A549 (cell line): ENCODE results near the gene TSHZ2. TPM values are rescaled to one million over a fixed set of nuclear protein-coding genes. Genes with fewer than 3 reads are reported as not detected.
A peak's percentile ranks its signal among the peaks of the same experiment; 100 is the strongest.

Source experiments
- ATAC-seq, 2 experiments: fragments of 200-7000 bp in 1 of 2; fragments of >200 bp in 1 of 2; cut with Nextera tagmentation in 1 of 2; cut with Tn5 transposase in 1 of 2; 3 replicates each; pipeline versions ENCODE4 v1.8.0 to v1.9.1; 2018 to 2020; ENCODE audit warnings: mild to moderate bottlenecking in 1 of 2, moderate library complexity in 1 of 2
- CTCF ChIA-PET: fragments of 300-600 bp; sonication (Branson Sonifier 250); formaldehyde crosslinking; extraction: SDS; loops from one replicate; lab custom pipeline; 2021; ENCODE audit warnings: antibody characterized with exemption, inconsistent platforms; lab: Yijun Ruan, JAX
- POLR2A ChIA-PET: fragments of 350-600 bp; formaldehyde crosslinking; extraction: SDS; loops from one replicate; lab custom pipeline; 2021; ENCODE audit warnings: antibody characterized with exemption, inconsistent platforms; lab: Yijun Ruan, JAX
- DNase-seq, 2 experiments: peaks; one replicate each; pipeline versions ENCODE4 v3.0.0 to v3.0.0-alpha.2; 2011 to 2016; ENCODE audit warnings: low read depth in 1 of 2, low spot score in 1 of 2
- FAIRE-seq: peaks from 2 replicates; lab custom pipeline; 2011; peaks lifted over from hg19 to GRCh38; lab: Jason Lieb, UNC
- H3K27ac ChIP-seq, 2 experiments: fragments of >200 bp; sonication (Bioruptor Twin); formaldehyde crosslinking; 3 replicates each; pipeline ENCODE4 v1.5.1; 2016 to 2017
- H3K4me1 ChIP-seq: fragments of >200 bp; sonication (Bioruptor Twin); formaldehyde crosslinking; 3 replicates; pipeline ENCODE4 v1.6.1; 2016
- H3K4me2 ChIP-seq: fragments of >200 bp; sonication (Bioruptor Twin); formaldehyde crosslinking; 3 replicates; pipeline ENCODE4 v1.6.1; 2016
- H3K4me3 ChIP-seq: fragments of >200 bp; sonication (Bioruptor Twin); formaldehyde crosslinking; 3 replicates; pipeline ENCODE4 v1.5.1; 2016
- H3K9me3 ChIP-seq: fragments of >200 bp; sonication (Bioruptor Twin); formaldehyde crosslinking; 3 replicates; pipeline ENCODE4 v1.6.1; 2016
- BHLHE40 ChIP-seq: IDR thresholded peaks from 2 replicates; pipeline ENCODE4 v1.6.1; 2012; ENCODE audit warnings: low read depth, low read length, inconsistent platforms
- CBX8 ChIP-seq: fragments of 200-600 bp; sonication (generic); IDR thresholded peaks from 2 replicates; pipeline ENCODE4 v1.6.1; 2016
- CHD2 ChIP-seq: fragments of 150-350 bp; IDR thresholded peaks from 2 replicates; pipeline ENCODE4 v1.6.1; 2014; ENCODE audit warnings: low read length; ENCODE audit not compliant: partially characterized antibody
- EHF ChIP-seq: fragments of 250-450 bp; sonication (Bioruptor Pico); IDR thresholded peaks from 2 replicates; pipeline ENCODE4 v1.5.0; 2020; ENCODE audit warnings: mild to moderate bottlenecking
- FOSL2 ChIP-seq, 2 experiments: fragments of 450-650 bp in 1 of 2; fragments of >200 bp in 1 of 2; sonication (Bioruptor Twin) in 1 of 2; formaldehyde crosslinking; IDR thresholded peaks; 2 replicates each; pipeline versions ENCODE4 v1.5.0 to v1.6.1; 2016 to 2020; ENCODE audit warnings: mild to moderate bottlenecking in 1 of 2, moderate library complexity in 1 of 2
- GATA3 ChIP-seq: IDR thresholded peaks from 2 replicates; pipeline ENCODE4 v1.6.1; 2012; ENCODE audit warnings: borderline replicate concordance
- HOXB5 ChIP-seq: fragments of 250-450 bp; sonication (Bioruptor Pico); IDR thresholded peaks from 2 replicates; pipeline ENCODE4 v1.5.0; 2020; ENCODE audit warnings: mild to moderate bottlenecking, moderate library complexity
- JUNB ChIP-seq: fragments of >200 bp; sonication (Bioruptor Twin); formaldehyde crosslinking; IDR thresholded peaks from 2 replicates; pipeline ENCODE4 v1.6.1; 2016
- KDM1A ChIP-seq: fragments of 200-600 bp; sonication (generic); IDR thresholded peaks from 2 replicates; pipeline ENCODE4 v1.6.1; 2016; ENCODE audit warnings: low read depth, mild to moderate bottlenecking
- PBX3 ChIP-seq: IDR thresholded peaks from 2 replicates; pipeline ENCODE4 v1.6.1; 2012
- POLR2AphosphoS2 ChIP-seq: conservative IDR thresholded peaks from 2 replicates; pipeline ENCODE4 v1.6.1; 2012; ENCODE audit warnings: low read length, improper control_type of control experiment, inconsistent platforms
- RAD21 ChIP-seq, 2 experiments: fragments of >200 bp in 1 of 2; sonication (Bioruptor Twin) in 1 of 2; formaldehyde crosslinking in 1 of 2; IDR thresholded peaks in 1 of 2; conservative IDR thresholded peaks in 1 of 2; 2 replicates in 1 of 2; 3 replicates in 1 of 2; pipeline ENCODE4 v1.6.1; 2012 to 2018; ENCODE audit warnings: inconsistent platforms in 1 of 2
- RCOR1 ChIP-seq: fragments of 150-350 bp; IDR thresholded peaks from 2 replicates; pipeline ENCODE4 v1.6.1; 2014; ENCODE audit warnings: antibody characterized with exemption, low read length, low read depth
- SREBF2 ChIP-seq: fragments of 450-650 bp; IDR thresholded peaks from 2 replicates; pipeline ENCODE4 v1.6.1; 2014; ENCODE audit warnings: mild to moderate bottlenecking, moderate library complexity
- TFCP2L1 ChIP-seq: fragments of 250-450 bp; sonication (Bioruptor Pico); IDR thresholded peaks from 2 replicates; pipeline ENCODE4 v1.5.0; 2021; ENCODE audit warnings: mild to moderate bottlenecking
- ZC3H11A ChIP-seq: fragments of 450-650 bp; IDR thresholded peaks from 2 replicates; pipeline ENCODE4 v1.6.1; 2014; ENCODE audit warnings: antibody characterized with exemption, mild to moderate bottlenecking
- WGBS: methylation state at CpG from one replicate; pipeline ENCODE4 v1.1.6; 2017; ENCODE audit errors: missing lambda C conversion rate; 5-methylcytosine and 5-hydroxymethylcytosine counted together
- polyA plus RNA-seq, 4 experiments: library from polyadenylated mRNA; depleted of rRNA in 3 of 4; stranded (reverse); fragments of >200 nt; fragmentation: RNase III in 1 of 4; extraction: RNeasy Plus Mini Kit Qiagen cat#74134 plus additional on column Dnase treatment in 1 of 4; gene quantifications; 2 replicates in 3 of 4; 3 replicates in 1 of 4; pipeline ENCODE4 v1.2.3, GENCODE V29; 2011 to 2017
- TF ChIP-seq, protein P1 (sequence below): fragments of 250-450 bp; sonication (Bioruptor Pico); IDR thresholded peaks from 2 replicates; pipeline ENCODE4 v1.5.0; 2021; ENCODE audit warnings: mild to moderate bottlenecking, moderate library complexity, borderline replicate concordance
- TF ChIP-seq, protein P2 (sequence below): fragments of >200 bp; sonication (Bioruptor Twin); formaldehyde crosslinking; IDR thresholded peaks from 3 replicates; pipeline ENCODE4 v1.5.1; 2016

TSHZ2 gene
- polyA plus RNA-seq, 2 of the 4 experiments (the other 2 are of a cell fraction), result not detected

DNA sequence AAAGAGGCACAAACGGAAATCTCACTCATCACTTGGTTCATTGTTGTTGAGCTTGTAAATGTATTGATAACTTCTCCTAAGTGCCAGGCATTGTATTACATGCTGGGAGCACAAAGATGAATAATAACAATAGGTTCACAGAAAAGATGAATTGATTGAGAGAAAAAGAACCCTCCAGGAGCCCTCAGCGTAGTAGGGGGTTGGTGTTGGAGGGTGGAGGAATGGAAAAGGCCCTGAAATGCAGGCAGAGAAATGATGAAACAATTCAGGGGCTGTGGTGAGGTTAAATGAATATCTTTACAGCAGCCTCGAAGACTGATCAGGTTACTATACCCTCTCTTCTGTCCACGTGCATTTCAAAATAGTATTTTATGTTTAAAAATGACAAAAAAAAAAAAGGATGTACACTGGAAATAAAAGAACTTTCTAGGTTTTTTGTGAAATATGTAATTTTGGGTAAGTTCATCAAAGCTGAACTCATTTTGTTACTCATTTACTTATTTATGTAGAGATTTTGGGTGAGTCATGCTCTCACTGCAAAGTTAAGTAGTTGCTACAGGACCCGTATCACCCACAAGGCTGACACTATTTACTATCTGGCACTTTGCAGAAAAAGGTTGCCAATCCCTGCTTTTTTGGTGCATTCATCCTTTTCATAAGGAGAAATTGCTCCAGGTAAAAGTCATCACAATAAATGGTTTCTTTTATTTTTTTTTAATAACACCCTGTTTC is 344.2 kb downstream of the TSHZ2 start:
- WGBS, result 44% methylated on average over 5 of the region's 5 CpGs
- no peak overlapping the region for H3K27ac ChIP-seq
- DNase-seq (no peak), ATAC-seq (no peak), FAIRE-seq (no peak)
- ChIA-PET POLR2A (no interaction called here), CTCF (interaction anchor here (0.6 kb wide), 1 partner anchor 678 kb away, joined by 4 read pairs; no protein-coding TSS in a partner anchor)
- TF ChIP-seq TFCP2L1 (CRISPR knock-in tag) (no peak), PBX3 (no peak), FOSL2 (IDR thresholded peaks at IDR 0.05) (no peak), FOSL2 (CRISPR knock-in tag; IDR thresholded peaks at IDR 0.05) (peak; percentile 17; the same call in 1 of the 2 replicates)
- no peaks in the 10 kb centered on the region for H3K9me3 ChIP-seq
- H3K4me1 ChIP-seq, result no peaks in the 10 kb centered on the region
- H3K4me3 ChIP-seq, result no peak overlapping the region
- no peak overlapping the region for H3K4me2 ChIP-seq

GRCh38 chr20:53319200-53319599 is 347.0 kb downstream of the TSHZ2 start:
- no peaks in the 10 kb centered on the region for H3K9me3 ChIP-seq
- TF ChIP-seq KDM1A, result no peak
- TF ChIP-seq, protein P1, sequence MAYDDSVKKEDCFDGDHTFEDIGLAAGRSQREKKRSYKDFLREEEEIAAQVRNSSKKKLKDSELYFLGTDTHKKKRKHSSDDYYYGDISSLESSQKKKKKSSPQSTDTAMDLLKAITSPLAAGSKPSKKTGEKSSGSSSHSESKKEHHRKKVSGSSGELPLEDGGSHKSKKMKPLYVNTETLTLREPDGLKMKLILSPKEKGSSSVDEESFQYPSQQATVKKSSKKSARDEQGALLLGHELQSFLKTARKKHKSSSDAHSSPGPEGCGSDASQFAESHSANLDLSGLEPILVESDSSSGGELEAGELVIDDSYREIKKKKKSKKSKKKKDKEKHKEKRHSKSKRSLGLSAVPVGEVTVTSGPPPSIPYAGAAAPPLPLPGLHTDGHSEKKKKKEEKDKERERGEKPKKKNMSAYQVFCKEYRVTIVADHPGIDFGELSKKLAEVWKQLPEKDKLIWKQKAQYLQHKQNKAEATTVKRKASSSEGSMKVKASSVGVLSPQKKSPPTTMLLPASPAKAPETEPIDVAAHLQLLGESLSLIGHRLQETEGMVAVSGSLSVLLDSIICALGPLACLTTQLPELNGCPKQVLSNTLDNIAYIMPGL (CRISPR knock-in tag), result no peak
- TF ChIP-seq, protein P2, sequence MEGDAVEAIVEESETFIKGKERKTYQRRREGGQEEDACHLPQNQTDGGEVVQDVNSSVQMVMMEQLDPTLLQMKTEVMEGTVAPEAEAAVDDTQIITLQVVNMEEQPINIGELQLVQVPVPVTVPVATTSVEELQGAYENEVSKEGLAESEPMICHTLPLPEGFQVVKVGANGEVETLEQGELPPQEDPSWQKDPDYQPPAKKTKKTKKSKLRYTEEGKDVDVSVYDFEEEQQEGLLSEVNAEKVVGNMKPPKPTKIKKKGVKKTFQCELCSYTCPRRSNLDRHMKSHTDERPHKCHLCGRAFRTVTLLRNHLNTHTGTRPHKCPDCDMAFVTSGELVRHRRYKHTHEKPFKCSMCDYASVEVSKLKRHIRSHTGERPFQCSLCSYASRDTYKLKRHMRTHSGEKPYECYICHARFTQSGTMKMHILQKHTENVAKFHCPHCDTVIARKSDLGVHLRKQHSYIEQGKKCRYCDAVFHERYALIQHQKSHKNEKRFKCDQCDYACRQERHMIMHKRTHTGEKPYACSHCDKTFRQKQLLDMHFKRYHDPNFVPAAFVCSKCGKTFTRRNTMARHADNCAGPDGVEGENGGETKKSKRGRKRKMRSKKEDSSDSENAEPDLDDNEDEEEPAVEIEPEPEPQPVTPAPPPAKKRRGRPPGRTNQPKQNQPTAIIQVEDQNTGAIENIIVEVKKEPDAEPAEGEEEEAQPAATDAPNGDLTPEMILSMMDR, result no peak
- TF ChIP-seq, all 56 proteins: peak for 0
- no peak overlapping the region for H3K4me2 ChIP-seq
- DNase-seq (no peak), ATAC-seq (no peak), FAIRE-seq (no peak)
- WGBS, result 14% methylated on average over 1 of the region's 1 CpG
- no peaks in the 10 kb centered on the region for H3K4me1 ChIP-seq
- H3K27ac ChIP-seq, result no peak overlapping the region
- ChIA-PET POLR2A (no interaction called here), CTCF (interaction anchor here (1.8 kb wide), 1 partner anchor 10 kb away, joined by 4 read pairs; no protein-coding TSS in a partner anchor)
- H3K4me3 ChIP-seq, result no peak overlapping the region

GRCh38 chr20:53319716-53320115 is 347.6 kb downstream of the TSHZ2 start:
- no peak for FAIRE-seq
- ChIA-PET POLR2A (no interaction called here), CTCF (interaction anchor here (1.8 kb wide), 1 partner anchor 10 kb away, joined by 4 read pairs; no protein-coding TSS in a partner anchor)
- no peak overlapping the region for H3K27ac ChIP-seq
- ATAC-seq, result no peak
- H3K4me1 ChIP-seq, result no peaks in the 10 kb centered on the region
- no peak for DNase-seq
- WGBS, result 70% methylated on average over 2 of the region's 2 CpGs
- no peak overlapping the region for H3K4me3 ChIP-seq
- no peaks in the 10 kb centered on the region for H3K9me3 ChIP-seq
- H3K4me2 ChIP-seq, result no peak overlapping the region
- TF ChIP-seq CHD2 (no peak), SREBF2 (no peak), ZC3H11A (no peak), JUNB (no peak), HOXB5 (CRISPR knock-in tag) (no peak), RCOR1 (no peak), RAD21 (conservative IDR thresholded peaks at IDR 0.05 in 1 of 2, IDR thresholded peaks at IDR 0.05 in 1 of 2) (no peak), BHLHE40 (no peak), POLR2AphosphoS2 (no peak), GATA3 (no peak), EHF (CRISPR knock-in tag) (no peak), CBX8 (no peak)
